Panc1 (cell line): ENCODE results near the gene PDK3. TPM values are rescaled to one million over a fixed set of nuclear protein-coding genes. Genes with fewer than 3 reads are reported as not detected.

Experiments
- ATAC-seq: fragments of 200-7000 bp; cut with Tn5 transposase; 2 replicates; pipeline ENCODE4 v1.9.1; 2020; ENCODE audit warnings: mild to moderate bottlenecking, moderate library complexity
- BruUV-seq: library from RNA; stranded (reverse); fragments of 400-500 nt; replicated peaks from 2 replicates; lab custom pipeline; 2021; lab: Mats Ljungman, UMichigan
- CTCF ChIA-PET: fragments of 300-600 bp; sonication (Branson Sonifier 250); formaldehyde crosslinking; loops from one replicate; lab custom pipeline; 2022; ENCODE audit warnings: antibody characterized with exemption; lab: Charles Lee
- POLR2A ChIA-PET: fragments of 300-600 bp; sonication (Branson Sonifier 250); formaldehyde crosslinking; loops from one replicate; lab custom pipeline; 2022; ENCODE audit warnings: antibody characterized with exemption; lab: Charles Lee
- DNase-seq: peaks from one replicate; pipeline ENCODE4 v3.0.0-alpha.2; 2010; ENCODE audit warnings: low read depth, low spot score
- H3K27ac ChIP-seq: 2 replicates; pipeline ENCODE4 v1.5.1; 2011; ENCODE audit warnings: mild to moderate bottlenecking, low read length, inconsistent platforms
- H3K27me3 ChIP-seq: fragments of 200-500 bp; sonication (Bioruptor generic); 2 replicates; pipeline ENCODE4 v1.6.0; 2014; ENCODE audit warnings: low read length, inconsistent platforms; ENCODE audit not compliant: control insufficient read depth, insufficient read depth
- H3K36me3 ChIP-seq: fragments of 200-500 bp; sonication (Bioruptor generic); 2 replicates; pipeline ENCODE4 v1.5.1; 2014; ENCODE audit warnings: inconsistent platforms, mild to moderate bottlenecking, low read length, moderate library complexity; ENCODE audit not compliant: control insufficient read depth, insufficient read depth
- H3K4me1 ChIP-seq: 2 replicates; pipeline ENCODE4 v1.5.1; 2011; ENCODE audit warnings: inconsistent platforms, mild to moderate bottlenecking, low read length, moderate library complexity; ENCODE audit not compliant: control insufficient read depth, insufficient read depth
- H3K4me3 ChIP-seq, 2 experiments: 2 replicates each; pipeline ENCODE4 v1.5.1; 2011 to 2012; ENCODE audit warnings: low read depth in 2 of 2, low read length in 2 of 2, mild to moderate bottlenecking in 2 of 2, inconsistent platforms in 1 of 2, moderate library complexity in 1 of 2
- H3K9me3 ChIP-seq: fragments of 200-500 bp; sonication (Bioruptor generic); 2 replicates; pipeline ENCODE4 v1.5.1; 2014; ENCODE audit warnings: low read depth, mild to moderate bottlenecking, inconsistent platforms, low read length, moderate library complexity; ENCODE audit not compliant: control insufficient read depth, insufficient read depth
- CTCF ChIP-seq: fragments of 450-650 bp; IDR thresholded peaks from 2 replicates; pipeline ENCODE4 v1.5.1; 2017; ENCODE audit warnings: mild to moderate bottlenecking
- POLR2AphosphoS5 ChIP-seq: IDR thresholded peaks from 2 replicates; pipeline ENCODE4 v1.6.1; 2012; ENCODE audit warnings: mild to moderate bottlenecking, low read depth, low read length, moderate library complexity
- SIN3A ChIP-seq: IDR thresholded peaks from 2 replicates; pipeline ENCODE4 v1.6.1; 2012; ENCODE audit warnings: low read depth, mild to moderate bottlenecking, low read length, moderate library complexity, borderline replicate concordance; ENCODE audit not compliant: insufficient read depth
- TCF7L2 ChIP-seq: IDR thresholded peaks from 2 replicates; pipeline ENCODE4 v1.6.1; 2011; ENCODE audit warnings: mild to moderate bottlenecking, low read depth, low read length, inconsistent platforms
- in situ Hi-C: cut with HindIII; loops from 2 replicates; pipeline ENCODE4 v1.10.0; 2016; ENCODE audit warnings: low sequenced_read_pairs, low pct_unique_long_range_greater_than_20kb
- intact Hi-C: fragments of 100-400 bp; cut with micrococcal nuclease; formaldehyde crosslinking; loops from one replicate; pipeline ENCODE4 v1.10.0; 2022; ENCODE audit not compliant: unreplicated experiment
- total RNA-seq: library from RNA; stranded (reverse); gene quantifications from one replicate; pipeline ENCODE4 v1.2.1, GENCODE V29; 2021; ENCODE audit not compliant: unreplicated experiment
- TF ChIP-seq, protein P1 (sequence below), 2 experiments: IDR thresholded peaks; 2 replicates each; pipeline ENCODE4 v1.6.1; 2011 to 2012; ENCODE audit warnings: low read depth in 2 of 2, control low read depth in 1 of 2, low read length in 1 of 2, mild to moderate bottlenecking in 1 of 2, moderate library complexity in 1 of 2; ENCODE audit not compliant: insufficient read depth in 1 of 2

The PDK3 gene
- total RNA-seq, 1 experiment from 2014 or later: 5.5 TPM

DNA sequence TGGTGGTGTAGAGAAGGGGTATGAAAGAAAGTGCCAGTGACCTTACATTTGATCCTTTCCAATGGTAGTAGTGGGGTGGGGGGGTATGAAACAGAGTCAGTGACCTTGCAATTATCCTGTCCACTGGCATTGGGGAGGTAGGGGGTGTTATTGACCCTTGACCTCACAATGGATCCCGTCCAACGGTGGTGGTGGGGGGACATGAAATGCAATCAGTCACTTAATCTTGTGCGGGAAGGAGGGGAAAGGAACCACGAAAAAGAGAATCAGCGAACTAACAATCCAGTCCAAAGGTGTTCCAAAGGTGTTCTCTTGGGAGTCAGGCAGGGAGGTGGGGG, 619 bp upstream of the PDK3 start:
- no peaks in the 10 kb centered on the region for H3K36me3 ChIP-seq
- no peaks in the 10 kb centered on the region for H3K9me3 ChIP-seq
- DNase-seq: no peak
- ATAC-seq: no peak
- intact Hi-C loops (no loop called here), in situ Hi-C loops (no loop called here)
- BruUV-seq: no TSS peak
- H3K27me3 ChIP-seq: no peaks in the 10 kb centered on the region
- no peaks in the 10 kb centered on the region for H3K4me1 ChIP-seq
- H3K4me3 ChIP-seq: peak overlapping the region; percentile 51 to 59
- TF ChIP-seq SIN3A (no peak), POLR2AphosphoS5 (no peak), TCF7L2 (no peak), CTCF (no peak)
- TF ChIP-seq, protein P1, sequence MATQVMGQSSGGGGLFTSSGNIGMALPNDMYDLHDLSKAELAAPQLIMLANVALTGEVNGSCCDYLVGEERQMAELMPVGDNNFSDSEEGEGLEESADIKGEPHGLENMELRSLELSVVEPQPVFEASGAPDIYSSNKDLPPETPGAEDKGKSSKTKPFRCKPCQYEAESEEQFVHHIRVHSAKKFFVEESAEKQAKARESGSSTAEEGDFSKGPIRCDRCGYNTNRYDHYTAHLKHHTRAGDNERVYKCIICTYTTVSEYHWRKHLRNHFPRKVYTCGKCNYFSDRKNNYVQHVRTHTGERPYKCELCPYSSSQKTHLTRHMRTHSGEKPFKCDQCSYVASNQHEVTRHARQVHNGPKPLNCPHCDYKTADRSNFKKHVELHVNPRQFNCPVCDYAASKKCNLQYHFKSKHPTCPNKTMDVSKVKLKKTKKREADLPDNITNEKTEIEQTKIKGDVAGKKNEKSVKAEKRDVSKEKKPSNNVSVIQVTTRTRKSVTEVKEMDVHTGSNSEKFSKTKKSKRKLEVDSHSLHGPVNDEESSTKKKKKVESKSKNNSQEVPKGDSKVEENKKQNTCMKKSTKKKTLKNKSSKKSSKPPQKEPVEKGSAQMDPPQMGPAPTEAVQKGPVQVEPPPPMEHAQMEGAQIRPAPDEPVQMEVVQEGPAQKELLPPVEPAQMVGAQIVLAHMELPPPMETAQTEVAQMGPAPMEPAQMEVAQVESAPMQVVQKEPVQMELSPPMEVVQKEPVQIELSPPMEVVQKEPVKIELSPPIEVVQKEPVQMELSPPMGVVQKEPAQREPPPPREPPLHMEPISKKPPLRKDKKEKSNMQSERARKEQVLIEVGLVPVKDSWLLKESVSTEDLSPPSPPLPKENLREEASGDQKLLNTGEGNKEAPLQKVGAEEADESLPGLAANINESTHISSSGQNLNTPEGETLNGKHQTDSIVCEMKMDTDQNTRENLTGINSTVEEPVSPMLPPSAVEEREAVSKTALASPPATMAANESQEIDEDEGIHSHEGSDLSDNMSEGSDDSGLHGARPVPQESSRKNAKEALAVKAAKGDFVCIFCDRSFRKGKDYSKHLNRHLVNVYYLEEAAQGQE (IDR thresholded peaks at IDR 0.05; ENCODE audit: insufficient read depth in 1 of 2, low read depth in 2 of 2, low read length in 1 of 2): no peak
- ChIA-PET POLR2A (no interaction called here), CTCF (no interaction called here)
- H3K27ac ChIP-seq: peak overlapping the region; percentile 51; the same call in 1 of the 2 replicates

DNA sequence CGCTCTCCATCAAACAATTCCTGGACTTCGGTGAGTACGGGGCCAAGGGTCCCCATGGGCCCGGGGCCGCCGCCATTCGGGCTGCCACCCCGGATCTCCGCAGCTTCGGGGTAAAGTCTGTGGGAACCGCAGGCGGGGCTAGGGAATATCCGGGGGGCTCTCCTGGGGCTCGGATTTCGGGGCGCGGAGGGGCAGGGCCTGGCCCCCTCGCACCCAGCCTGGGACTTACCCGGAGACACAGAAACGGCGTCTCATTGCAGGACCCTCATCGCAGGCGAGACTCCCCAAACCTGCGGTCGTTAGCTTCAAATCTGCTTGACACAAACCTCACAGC, 413 bp downstream of the PDK3 start:
- ChIA-PET CTCF (no interaction called here), POLR2A (interaction anchor here (0.7 kb wide), 1 partner anchor 29 kb away, joined by 3 read pairs; no protein-coding TSS in a partner anchor)
- no TSS peak for BruUV-seq
- Histone ChIP-seq H3K36me3 (no peaks in the 10 kb centered on the region), H3K27me3 (no peaks in the 10 kb centered on the region), H3K27ac (no peak overlapping the region), H3K4me1 (no peaks in the 10 kb centered on the region), H3K4me3 (peak overlapping the region; percentile 51 to 59), H3K9me3 (no peaks in the 10 kb centered on the region)
- intact Hi-C loops: no loop called here
- no peak for ATAC-seq
- DNase-seq: no peak
- TF ChIP-seq POLR2AphosphoS5 (no peak), TCF7L2 (no peak), SIN3A (no peak), CTCF (no peak)
- in situ Hi-C loops: no loop called here
